HG02763 (cell line): ENCODE results near the gene GLIS1.

Experiments
- ATAC-seq: cut with Tn5 transposase; IDR thresholded peaks from one replicate; pipeline ENCODE4 v1.9.1; 2021; ENCODE audit warnings: mild to moderate bottlenecking, moderate library complexity; ENCODE audit not compliant: unreplicated experiment

GLIS1 gene

DNA sequence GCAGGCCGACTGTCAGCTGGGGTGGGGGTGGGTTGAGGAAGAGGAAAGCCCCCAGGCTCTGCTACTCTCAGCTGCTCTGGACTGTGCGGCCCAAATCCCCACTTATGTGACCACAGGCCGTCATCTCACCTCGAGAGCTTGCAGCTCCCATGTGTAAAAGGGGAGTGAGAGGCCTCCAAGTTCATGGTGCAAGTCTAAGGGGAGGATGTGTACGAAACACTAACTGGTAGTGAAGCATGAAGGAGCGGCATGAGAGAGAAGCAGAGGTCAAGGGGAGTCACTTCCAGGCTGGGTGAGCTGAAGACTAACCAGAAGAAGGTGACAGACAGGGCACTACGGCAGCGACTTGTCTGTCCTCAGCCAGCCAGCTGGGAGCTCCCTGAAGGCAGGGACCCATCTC, 43.8 kb downstream of the GLIS1 start:
- ATAC-seq = no peak

DNA sequence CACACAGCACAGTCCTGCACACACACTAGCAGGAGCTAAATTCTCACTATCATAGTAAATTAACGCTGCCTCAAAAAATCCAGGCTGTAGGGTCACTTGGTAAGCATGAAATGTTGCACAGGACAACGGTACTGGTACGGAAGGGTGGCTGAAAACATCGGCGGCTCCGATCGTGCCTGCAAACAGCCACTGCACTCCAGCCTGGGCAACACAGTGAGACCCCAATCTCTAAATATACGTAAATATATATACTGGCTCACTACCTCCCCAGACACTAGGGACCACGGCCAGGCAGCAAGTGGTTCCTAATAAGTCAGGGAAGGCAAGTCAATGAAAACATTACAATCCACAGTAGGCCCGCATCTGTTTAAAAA, 44.3 kb downstream of the GLIS1 start:
- no peak for ATAC-seq

DNA sequence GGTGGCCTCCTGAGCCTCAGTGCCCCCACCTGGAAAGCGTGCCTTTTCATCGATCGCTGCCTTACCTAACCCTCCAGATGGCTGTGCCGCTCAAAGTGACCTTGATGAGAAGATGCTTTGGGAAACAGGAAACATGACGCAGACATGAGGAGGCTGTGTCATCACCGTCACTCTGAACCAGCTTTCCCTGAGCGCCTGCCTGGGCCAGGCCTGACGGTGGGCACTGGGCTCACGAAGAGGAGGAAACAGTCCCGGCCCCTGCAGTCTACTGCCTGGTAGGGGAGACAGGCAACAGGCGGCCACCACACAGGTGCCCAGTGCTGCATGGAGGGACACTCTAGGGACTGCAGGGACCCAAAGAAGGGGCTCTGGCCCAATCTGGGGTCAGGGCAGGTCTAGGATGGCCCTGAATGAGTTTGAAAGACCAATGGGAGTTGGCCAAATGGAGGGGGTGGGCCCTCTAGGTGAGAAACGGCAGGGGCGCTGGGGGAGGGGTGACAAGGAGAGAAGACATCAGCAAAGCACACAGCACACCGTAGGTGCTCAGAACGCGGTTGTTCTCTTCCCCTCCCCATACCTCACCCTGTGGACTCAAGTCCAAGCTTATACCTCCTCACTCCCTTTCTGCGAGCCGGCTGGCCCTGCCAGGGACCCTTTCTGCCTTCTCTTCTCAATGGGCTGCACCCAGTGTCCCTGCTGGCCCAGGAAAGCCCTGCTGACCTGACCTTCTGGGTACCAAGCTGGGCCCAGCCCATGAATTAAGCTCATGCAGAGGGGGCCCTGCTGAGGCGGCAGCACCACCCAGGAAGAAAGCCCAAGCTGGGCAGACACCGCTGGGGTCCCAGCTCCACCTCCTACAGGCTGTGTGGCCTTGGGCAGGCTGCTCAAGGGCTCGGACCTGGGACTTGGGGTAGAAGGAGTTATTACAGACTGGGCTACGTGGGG, 44.9 kb downstream of the GLIS1 start:
- ATAC-seq = no peak

DNA sequence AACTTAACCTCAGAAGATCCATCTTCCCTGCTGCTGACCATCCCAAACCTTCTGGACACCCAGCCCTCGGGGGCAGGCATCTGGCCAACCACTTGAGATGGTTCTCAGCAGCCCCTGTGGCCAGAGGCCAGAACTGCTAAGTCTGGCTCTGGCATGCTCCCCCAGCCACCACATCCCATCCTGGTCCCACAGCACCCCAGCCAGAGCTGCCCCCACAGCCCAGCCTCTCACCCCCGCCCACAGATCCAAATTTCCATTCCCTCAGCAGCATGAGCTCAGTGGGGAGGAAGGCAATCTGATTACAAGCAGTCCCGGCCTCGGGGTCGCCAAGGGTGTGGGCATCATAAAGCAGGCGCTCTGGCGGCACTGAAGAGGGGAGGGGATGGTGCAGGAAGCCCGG, 45.6 kb downstream of the GLIS1 start:
- no peak for ATAC-seq

DNA sequence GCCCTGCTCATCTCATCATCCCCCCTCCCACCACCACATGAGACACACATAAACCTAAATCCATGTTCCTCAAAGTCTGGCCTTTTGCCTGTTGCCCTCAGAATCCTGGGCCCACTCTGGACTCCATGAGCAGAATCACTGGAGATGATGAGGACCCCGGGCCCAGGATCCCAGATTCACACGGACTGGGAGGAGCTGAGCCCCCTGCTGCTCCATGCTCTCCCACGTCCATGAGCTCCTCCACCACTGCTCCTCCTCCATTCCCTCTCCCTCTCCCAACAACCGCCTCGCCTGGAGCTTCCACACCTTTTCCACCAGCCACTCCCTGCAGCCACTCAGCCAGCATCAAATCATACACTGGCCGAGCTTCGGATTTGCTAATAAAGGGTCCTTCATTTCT, 47.6 kb downstream of the GLIS1 start:
- ATAC-seq = no peak

DNA sequence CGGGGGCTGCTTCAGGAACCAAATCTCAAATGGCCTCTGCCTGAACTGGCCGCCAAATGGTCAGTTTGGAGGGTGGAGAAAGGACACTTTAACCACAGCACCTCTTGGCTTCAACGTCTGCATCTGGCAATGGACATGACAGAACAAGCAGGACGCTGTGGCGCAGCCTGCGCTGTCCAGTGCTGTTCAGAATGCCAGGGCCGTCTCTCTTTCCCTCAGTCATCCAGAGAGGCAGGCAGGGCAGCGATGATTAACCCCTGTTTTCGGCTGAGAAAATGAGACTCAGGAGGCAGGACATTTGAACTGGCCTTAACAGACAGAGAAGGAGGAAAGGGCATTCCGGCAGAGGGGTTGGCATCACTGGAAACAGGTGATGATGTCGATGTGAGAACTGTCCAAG, 48.6 kb downstream of the GLIS1 start:
- no peak for ATAC-seq

DNA sequence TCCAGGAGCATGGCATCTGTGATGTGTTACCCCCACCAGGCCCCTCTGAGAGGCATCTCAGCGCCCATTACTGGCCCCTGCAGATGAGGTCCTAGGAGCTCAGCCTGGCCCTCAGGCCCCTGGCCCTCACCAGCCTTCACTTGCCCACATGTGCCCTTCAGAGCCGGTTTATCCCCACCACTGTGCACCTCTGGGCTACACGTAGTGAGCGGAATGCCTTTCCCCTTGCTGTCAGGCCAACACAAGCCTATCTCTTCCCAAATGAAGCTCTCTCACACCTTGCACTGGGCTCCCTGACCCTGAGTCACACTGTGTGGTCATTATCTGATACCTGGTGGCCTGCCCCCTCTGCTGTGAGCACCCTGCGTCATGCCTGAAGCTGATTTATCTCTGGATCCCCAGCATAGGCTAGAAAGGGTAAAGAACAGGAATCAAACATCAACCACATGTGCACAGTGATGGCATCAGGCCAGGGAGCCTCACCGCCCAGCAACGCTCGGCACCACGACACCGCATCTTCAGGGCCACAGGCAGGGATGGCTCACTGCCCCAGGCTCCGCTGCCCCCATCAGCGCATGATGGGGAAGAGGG, 49.1 kb downstream of the GLIS1 start:
- no peak for ATAC-seq

DNA sequence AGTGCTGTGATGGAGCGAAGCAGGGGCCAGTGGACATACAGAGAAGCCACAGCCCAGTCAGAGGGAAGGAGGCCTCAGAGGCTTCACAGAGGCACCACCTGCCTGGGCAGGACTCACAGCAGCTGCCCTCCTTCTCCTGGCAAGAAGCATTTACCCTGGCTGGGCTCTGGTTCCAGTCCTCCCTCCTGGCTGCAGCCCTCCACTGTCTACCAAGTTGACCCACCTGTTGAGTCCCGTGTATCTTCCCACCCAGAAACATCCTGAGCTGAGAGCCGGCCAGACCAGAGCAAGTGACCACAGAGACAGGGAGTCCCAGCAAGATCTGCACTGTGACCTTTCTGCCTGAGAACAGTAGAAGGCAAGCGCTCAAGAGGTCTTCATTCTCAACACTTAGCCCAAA, 49.7 kb downstream of the GLIS1 start:
- ATAC-seq = no peak

DNA sequence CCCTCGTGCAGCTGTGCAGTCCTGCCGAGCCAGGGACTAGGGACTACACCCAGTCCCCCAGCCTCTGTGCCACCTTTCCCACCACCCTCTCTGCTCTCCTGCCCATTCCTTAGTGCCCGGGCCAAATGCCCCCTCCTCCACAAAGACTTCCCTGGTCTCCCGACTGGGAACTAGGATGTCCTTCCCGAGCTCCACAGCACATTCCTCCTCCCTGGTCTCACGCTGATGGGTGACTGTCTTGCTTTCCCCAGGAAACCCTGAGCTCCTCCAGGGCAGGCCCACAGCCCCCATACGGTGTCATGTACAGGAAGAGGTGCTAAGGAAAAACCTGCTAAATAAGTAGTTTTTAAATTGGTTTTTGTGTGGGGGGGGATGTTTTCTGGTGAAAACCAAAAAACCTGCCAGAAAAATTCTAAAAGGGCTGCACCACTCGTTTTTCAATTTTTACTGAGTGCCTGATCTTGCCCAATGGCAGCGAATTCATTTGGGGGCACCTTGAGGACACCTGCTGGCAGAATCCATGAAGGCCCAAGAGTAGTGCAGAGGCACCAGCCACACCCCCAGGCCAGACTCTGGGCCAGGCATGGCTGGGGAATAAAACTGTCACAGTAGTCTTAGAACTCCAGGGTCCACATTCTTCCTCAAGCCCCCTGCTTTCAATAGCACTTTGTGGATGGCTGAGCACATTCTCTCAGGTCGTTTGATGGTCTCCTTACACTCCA, 50.4 kb downstream of the GLIS1 start:
- no peak for ATAC-seq

DNA sequence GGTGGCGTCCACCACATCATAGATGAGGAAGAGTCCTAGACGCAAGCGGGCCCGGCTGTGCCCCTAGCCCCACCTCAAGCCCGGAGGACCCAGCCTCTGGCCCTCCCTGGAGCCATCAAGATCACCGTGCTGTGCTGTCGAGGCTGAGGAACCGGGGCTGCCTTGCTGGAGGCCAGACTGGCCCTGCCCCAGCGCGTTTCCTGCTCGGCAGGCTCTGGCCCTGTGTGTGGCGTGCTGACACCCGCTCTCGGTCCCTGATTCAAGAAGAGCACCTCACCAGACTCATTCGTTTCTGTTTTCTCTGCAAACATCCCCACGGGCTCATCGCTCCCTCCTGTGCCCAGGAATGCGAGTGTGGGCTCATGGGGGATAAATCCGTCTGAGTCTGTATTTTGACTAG, 51.1 kb downstream of the GLIS1 start:
- ATAC-seq = no peak

DNA sequence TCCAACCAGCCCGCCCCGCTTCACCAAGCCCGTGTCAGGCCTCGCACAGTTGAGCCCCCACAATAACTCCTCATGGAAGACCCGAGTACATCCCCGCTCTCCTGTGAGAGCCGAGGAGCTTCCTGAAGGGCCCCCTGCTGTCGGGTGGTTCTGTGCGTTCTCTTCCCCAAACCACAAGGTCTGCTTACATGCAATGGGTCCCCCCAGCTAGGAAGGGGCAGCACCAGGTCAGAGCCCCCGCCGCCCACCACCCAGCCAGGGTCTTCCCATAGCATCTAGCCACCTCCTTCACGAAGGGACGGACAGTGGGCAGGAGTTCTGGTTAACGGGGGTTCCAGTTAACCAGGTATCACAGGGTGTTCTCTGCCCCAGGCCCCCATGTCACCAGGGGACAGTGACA, 51.5 kb downstream of the GLIS1 start:
- ATAC-seq = no peak

DNA sequence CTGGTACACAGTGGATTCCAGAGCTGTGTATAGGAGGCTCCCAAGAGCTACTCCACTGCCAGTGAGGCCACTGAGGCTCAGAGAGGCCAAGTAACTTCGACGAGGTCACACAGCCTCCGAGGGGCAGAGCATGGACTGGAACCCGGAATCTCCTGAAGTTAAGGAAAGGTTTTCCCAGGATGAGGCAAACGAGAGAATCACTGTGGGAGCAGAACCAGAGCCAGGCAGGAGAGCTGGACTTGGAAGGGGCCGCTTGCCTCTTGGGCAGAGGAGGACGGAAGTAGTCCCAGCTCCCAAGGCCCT, 52.0 kb downstream of the GLIS1 start:
- ATAC-seq = no peak

DNA sequence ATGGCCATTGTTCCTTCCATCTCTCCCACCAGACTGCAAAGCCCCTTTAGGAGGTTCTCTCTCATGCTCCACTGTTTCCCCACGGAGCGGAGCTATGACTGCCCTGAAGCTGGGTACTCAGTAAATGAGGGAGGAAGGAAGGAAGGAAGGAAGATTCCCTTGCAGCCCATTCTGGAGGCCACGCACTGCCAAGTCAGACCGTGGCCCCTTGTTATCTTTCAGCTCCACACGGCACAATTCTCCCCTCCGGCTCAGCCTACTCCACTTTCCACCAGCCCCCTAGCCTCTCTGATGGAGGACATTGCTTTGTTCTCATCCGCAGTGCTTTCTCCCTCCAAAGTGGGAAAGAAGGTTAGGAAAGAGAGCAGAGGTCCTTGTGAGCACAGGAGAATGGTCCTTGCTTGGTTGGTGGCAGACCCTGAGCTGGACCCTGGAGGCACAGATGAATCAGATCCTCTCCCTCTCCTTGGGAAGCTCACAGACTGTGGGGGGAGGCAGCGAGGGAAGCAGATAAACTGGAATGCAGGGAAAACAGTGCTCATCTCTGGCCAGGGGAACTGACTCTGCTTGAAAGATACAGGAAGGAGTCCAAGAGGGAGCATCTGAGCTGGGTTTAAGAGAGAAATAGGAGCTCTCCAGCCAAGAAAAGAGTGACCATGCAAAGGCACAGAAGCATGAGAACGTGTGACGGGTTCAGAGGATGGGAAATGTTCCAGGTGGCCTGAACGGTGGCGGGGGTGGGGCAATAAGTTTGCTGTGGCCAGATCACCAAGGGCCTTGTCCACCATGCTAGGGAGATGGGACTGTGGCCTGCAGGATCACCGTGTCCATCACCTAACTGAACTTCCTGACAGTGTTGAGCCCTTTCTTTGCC, 52.6 kb downstream of the GLIS1 start:
- no peak for ATAC-seq

DNA sequence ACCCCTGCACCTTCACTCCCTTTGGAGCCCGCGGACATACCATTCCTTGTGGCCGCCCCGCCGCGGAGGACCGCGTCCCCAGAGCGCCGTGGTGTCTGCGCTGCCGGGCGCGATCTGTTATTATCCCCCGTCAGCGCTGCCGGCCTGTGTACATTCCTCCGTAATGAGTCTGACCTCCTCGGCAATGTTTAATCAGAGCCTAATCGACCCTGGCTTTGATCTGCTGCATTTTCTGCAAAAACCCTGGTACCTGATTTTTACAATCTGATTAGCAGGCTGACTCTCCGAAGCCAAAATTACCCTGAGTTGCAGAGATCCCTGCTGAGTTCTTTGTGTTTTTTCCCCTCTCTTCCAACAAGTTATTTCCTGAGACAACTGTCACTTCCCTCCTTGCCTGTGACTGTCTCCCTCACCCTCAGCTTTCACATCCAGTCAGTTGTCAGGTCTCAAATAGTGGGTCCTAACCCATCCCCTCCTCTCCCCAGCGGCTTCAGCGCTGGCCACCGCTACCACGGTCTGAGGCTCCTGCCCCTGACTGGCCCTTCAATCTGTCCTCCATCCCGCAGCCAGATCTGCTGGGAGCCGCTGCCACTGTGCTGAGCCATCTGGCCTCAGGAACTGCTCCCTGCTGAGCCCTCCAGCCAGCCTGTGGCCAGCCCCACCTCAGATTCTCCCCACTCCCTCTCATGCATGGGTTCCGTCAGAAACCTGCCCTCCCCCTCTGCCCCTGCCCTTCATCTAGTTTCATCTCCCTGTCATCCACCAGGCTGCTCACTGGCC, 53.5 kb downstream of the GLIS1 start:
- ATAC-seq = no peak

DNA sequence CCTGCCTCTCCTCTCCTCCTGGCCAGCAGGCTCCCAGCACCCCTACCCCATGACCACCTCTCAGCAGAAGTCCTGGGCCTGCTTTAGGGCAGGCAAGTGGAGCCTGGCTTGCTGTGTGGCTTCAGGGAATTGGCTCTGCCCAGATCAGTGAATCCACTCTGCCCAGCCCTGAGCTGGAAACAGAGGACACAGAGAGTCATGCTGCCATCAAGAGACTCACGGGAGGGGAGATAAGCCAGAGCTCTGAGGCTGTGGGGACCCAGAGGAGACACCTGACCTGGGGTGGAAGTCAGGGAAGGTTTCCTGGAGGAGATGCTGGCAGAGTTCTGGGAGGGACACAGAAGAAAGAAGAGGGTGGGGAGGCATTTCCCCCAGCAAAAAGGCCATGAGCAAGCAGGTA, 54.2 kb downstream of the GLIS1 start:
- ATAC-seq = no peak

DNA sequence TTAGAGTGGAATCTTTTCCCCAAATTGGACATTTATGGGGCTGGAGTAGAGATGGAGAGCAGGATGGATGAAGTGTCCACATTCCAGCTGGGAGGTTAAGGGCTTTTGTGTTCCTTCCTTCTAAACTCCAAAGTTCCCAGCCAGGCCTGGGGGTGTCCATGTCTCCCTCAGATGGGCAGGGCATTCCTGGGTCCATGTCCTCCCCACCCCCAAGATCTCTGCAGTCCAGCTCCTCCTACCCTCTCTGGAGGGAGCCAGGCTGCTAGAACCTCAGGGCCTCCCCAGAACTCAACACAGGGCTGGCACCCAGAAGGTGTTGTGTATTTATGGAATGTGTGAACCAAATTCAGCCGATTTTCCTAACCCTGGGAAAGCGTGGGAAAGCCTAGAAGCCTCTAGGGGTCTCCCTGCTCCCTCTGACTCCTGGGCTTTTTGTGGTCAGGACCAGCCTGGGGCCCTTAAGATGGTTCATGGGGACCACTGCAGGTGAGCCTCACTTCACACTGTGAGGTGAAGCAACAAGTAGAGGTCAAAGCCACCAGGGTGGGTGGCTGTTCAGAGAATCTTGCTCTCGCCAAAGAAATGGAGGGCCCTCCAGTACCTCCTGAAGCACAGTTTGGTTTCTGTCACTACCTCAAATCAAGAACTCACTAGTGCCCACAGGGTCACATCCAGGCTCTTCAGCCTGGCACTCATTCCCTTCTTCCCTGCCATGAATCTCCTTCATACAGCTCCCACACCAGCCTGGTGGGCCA, 54.8 kb downstream of the GLIS1 start:
- no peak for ATAC-seq

DNA sequence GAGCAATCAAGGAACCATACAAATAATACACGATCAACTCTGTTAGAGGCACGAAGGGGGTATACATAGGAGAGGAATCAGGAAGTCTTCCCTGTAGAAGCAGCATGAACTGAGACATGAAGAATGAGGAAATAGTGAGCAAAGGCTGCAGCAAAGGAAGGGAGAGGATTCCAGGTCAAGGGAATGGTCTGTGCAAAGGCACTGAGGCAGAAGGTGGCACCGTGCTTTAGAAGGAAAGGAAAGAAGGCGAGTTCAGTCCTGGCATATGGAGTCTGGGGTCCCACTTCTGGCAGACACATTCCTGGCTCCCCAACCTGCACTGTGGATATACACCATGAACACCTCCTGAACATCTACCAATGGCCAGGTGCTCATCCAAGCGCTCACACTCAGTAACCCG, 56.1 kb downstream of the GLIS1 start:
- ATAC-seq = no peak

DNA sequence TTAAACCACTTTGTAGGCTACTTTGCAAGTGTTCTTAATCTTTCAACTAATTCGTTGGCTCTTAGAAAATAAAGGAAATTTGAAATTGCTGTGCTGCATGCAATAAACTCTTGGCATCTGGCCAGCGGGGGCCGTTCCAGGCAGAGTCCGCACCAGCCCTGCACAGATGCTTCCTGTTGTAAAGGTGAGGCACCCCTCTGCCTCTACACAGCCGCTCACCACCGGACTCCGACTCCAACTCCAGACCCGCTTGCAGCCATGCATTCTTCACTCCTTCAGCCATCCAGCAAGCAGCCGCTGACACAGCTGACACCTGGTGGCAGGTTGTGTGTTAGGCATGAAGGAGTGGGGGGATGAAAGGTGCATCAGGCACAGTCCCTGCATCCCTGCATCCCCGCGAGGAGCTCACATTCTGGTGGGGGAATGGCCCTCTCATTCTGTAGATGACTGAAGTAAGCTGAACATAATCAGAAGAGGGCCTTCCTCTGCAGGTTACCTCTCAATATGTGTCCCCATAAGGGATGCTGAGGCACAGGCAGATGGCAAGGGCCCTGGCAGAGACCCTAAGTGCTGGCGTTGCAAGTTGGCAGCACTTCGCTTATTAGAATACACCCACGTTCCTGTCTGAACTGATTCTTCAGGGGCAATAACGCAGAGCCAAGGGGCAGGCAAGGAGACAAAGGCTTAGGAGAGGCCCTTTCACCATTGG, 56.8 kb downstream of the GLIS1 start:
- ATAC-seq = no peak

DNA sequence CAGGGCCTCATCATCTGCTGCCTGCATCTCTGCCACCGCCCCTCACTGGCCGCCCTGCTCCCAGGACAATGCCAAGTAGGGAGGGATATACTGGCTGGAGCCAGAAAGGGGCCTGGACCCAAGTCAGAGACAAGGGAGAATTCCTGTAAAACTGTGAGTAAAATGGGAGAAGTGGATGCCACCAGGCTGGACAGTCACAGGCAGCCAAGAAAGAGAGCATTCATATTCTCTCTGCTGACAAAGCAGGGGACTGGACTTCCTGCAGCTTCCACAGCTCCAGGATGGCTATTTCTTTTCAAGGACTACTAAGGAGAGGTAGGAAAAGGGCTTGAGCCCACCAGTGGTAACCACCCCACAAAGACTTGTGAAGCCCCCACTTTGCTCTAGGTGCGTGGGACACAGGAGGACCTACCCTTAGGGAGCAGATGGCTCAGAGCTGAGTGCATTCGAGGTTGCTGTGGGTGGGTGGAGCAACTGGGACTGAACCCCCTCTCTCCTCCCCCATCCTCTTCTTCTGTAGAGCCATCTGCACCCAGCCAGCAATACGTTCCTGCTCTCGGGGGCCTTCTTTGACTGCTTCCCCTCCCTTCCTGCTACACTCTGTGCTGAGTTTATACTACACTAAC, 57.5 kb downstream of the GLIS1 start:
- ATAC-seq = no peak
